Peyer's patch (tissue), 4 donors: ENCODE results near the gene FRMPD2.

Experiments
- CTCF ChIP-seq, 6 experiments: fragments of 450-650 bp in 4 of 6; fragments of 200-600 bp in 2 of 6; sonication (generic) in 1 of 6; IDR thresholded peaks; one replicate each; pipeline ENCODE4 v1.5.1; 2017 to 2019; ENCODE audit warnings: antibody characterized with exemption in 6 of 6, mild to moderate bottlenecking in 3 of 6, moderate library complexity in 1 of 6
- POLR2A ChIP-seq, 2 donors: fragments of 450-650 bp; IDR thresholded peaks; one replicate each; pipeline ENCODE4 v1.5.1; 2017; ENCODE audit warnings: antibody characterized with exemption in 2 of 2, mild to moderate bottlenecking in 2 of 2, moderate library complexity in 2 of 2

GRCh38 chr10:48243487-48243886 is 31.0 kb downstream of the FRMPD2 start:
- no peak for TF ChIP-seq CTCF (IDR thresholded peaks at IDR 0.05)
- TF ChIP-seq POLR2A (IDR thresholded peaks at IDR 0.05) = no peak
